ENCODE data around the gene ALDH16A1.

Gene ALDH16A1

DNA sequence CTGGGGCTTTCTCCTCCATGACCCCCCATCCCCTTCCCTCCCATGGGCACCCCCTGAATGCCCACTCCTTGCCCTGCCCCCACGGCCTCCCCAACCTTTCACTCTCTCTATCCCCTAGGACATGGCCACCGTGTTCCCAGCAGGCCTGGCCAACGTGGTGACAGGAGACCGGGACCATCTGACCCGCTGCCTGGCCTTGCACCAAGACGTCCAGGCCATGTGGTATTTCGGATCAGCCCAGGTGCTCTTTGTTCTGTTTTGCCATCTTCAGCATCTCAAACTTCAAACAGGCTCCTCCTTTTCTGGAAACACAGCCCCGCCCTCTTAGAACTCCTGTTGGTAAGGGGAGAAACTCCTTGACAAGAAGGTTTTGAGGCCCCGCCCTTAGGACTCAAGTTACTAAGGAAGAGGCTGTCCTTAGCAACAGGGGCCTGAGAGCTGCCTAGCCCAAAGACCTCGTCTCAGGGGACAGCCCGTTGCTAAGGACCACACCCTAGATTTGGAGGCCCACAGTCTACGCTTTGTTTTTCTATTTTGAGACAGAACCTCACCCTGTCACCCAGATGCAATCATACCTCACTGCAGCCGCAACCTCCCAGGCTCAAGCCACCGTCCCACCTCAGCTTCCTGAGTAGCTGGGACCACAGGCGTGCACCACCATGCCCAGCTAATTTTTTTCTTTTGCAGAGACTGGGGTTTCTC is 15.9 kb downstream of the ALDH16A1 start:
- TF ChIP-seq, protein P1, sequence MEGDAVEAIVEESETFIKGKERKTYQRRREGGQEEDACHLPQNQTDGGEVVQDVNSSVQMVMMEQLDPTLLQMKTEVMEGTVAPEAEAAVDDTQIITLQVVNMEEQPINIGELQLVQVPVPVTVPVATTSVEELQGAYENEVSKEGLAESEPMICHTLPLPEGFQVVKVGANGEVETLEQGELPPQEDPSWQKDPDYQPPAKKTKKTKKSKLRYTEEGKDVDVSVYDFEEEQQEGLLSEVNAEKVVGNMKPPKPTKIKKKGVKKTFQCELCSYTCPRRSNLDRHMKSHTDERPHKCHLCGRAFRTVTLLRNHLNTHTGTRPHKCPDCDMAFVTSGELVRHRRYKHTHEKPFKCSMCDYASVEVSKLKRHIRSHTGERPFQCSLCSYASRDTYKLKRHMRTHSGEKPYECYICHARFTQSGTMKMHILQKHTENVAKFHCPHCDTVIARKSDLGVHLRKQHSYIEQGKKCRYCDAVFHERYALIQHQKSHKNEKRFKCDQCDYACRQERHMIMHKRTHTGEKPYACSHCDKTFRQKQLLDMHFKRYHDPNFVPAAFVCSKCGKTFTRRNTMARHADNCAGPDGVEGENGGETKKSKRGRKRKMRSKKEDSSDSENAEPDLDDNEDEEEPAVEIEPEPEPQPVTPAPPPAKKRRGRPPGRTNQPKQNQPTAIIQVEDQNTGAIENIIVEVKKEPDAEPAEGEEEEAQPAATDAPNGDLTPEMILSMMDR (IDR thresholded peaks at IDR 0.05; ENCODE audit: insufficient read depth, low read length) = no peak
- TF ChIP-seq, protein P2, sequence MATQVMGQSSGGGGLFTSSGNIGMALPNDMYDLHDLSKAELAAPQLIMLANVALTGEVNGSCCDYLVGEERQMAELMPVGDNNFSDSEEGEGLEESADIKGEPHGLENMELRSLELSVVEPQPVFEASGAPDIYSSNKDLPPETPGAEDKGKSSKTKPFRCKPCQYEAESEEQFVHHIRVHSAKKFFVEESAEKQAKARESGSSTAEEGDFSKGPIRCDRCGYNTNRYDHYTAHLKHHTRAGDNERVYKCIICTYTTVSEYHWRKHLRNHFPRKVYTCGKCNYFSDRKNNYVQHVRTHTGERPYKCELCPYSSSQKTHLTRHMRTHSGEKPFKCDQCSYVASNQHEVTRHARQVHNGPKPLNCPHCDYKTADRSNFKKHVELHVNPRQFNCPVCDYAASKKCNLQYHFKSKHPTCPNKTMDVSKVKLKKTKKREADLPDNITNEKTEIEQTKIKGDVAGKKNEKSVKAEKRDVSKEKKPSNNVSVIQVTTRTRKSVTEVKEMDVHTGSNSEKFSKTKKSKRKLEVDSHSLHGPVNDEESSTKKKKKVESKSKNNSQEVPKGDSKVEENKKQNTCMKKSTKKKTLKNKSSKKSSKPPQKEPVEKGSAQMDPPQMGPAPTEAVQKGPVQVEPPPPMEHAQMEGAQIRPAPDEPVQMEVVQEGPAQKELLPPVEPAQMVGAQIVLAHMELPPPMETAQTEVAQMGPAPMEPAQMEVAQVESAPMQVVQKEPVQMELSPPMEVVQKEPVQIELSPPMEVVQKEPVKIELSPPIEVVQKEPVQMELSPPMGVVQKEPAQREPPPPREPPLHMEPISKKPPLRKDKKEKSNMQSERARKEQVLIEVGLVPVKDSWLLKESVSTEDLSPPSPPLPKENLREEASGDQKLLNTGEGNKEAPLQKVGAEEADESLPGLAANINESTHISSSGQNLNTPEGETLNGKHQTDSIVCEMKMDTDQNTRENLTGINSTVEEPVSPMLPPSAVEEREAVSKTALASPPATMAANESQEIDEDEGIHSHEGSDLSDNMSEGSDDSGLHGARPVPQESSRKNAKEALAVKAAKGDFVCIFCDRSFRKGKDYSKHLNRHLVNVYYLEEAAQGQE (IDR thresholded peaks at IDR 0.05; ENCODE audit: insufficient replicate concordance, low read depth) = no peak
- TF ChIP-seq SPI1 (IDR thresholded peaks at IDR 0.05; ENCODE audit: borderline replicate concordance, low read depth) = peak; percentile 47; the same call in 1 of the 2 replicates
- TF ChIP-seq GABPA (IDR thresholded peaks at IDR 0.05; ENCODE audit: low read depth) = no peak
- no peak for TF ChIP-seq POLR2AphosphoS5 (IDR thresholded peaks at IDR 0.05; ENCODE audit: low read depth)
- no peak overlapping the region for H3K27ac ChIP-seq (replicated peaks)
- peak in 1 of 2 experiments; percentile 52 for DNase-seq (ENCODE audit: low read depth in 1 of 2, low spot score in 1 of 2)
- no peak overlapping the region for H3K4me3 ChIP-seq (replicated peaks; ENCODE audit: insufficient read depth, low read length)
- no peaks in the 10 kb centered on the region for H3K27me3 ChIP-seq (ENCODE audit: insufficient read depth, poor library complexity, severe bottlenecking)

DNA sequence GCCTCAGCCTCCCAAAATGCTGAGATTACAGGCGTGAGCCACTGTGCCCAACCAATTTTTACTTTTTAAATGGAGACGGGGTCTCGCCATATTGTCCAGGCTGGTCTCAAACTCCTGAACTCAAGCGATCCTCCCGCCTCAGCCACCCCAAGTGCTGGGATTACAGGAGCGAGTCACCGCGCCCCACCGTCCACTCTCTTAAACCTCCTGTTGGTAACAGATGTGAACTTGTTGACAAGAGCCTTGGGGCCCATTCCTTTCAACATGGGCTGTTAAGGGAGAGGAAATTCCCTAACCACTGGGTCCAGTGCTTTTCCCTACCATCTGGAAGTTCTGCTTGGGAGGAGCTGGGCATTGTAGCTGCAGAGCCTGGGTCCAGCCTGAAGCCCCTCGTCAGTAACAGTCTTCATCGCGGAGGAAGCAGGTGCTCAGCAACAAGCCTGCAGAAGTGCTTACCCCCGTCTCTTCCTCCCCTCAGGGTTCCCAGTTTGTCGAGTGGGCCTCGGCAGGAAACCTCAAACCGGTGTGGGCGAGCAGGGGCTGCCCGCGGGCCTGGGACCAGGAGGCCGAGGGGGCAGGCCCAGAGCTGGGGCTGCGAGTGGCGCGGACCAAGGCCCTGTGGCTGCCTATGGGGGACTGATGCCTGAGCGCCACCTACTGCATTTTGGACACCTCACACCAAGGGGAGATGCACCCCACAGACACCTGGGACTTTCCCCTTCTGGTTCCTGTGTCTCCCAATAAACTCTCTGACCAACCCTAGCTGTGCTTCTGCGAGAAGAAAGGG is 17.0 kb downstream of the ALDH16A1 start:
- H3K27ac ChIP-seq (replicated peaks) = no peak overlapping the region

DNA sequence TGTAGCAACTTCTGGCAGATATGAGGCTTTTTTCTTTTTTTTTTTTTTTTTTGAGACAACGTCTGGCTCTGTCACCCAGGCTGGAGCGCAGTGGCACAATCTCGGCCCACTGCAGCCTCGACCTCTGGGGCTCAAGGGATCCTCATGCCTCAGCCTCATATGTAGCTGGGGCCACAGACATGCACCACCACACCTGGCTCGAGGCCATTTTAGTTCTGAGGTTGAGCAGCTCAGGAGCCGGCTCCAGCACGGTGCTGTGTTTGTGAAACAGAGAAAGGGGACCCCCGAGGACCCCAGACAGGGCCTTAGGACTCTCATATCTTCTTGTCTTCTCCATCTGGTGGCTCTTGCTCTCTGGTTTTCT is 17.6 kb downstream of the ALDH16A1 start:
- H3K4me3 ChIP-seq (replicated peaks; ENCODE audit: insufficient read depth, low read length) = no peak overlapping the region
- no peaks in the 10 kb centered on the region for H3K27me3 ChIP-seq (ENCODE audit: insufficient read depth, poor library complexity, severe bottlenecking)
- TF ChIP-seq, protein P1 (IDR thresholded peaks at IDR 0.05; ENCODE audit: insufficient read depth, low read length) = no peak
- TF ChIP-seq, protein P2 (IDR thresholded peaks at IDR 0.05; ENCODE audit: insufficient replicate concordance, low read depth) = no peak
- no peak for TF ChIP-seq GABPA (IDR thresholded peaks at IDR 0.05; ENCODE audit: low read depth)
- TF ChIP-seq POLR2AphosphoS5 (IDR thresholded peaks at IDR 0.05; ENCODE audit: low read depth) = no peak
- no peak for TF ChIP-seq SPI1 (IDR thresholded peaks at IDR 0.05; ENCODE audit: borderline replicate concordance, low read depth)
- no peak overlapping the region for H3K27ac ChIP-seq (replicated peaks)
- no peak for DNase-seq (ENCODE audit: low read depth in 1 of 2, low spot score in 1 of 2)

More for the DNA sequence above, 17.0 kb downstream of the ALDH16A1 start:
- TF ChIP-seq, protein P1 (IDR thresholded peaks at IDR 0.05; ENCODE audit: insufficient read depth, low read length) = no peak
- TF ChIP-seq, protein P2 (IDR thresholded peaks at IDR 0.05; ENCODE audit: insufficient replicate concordance, low read depth) = no peak
- TF ChIP-seq SPI1 (IDR thresholded peaks at IDR 0.05; ENCODE audit: borderline replicate concordance, low read depth) (no peak), GABPA (IDR thresholded peaks at IDR 0.05; ENCODE audit: low read depth) (no peak), POLR2AphosphoS5 (IDR thresholded peaks at IDR 0.05; ENCODE audit: low read depth) (no peak)
- Histone ChIP-seq H3K27me3 (ENCODE audit: insufficient read depth, poor library complexity, severe bottlenecking) (no peaks in the 10 kb centered on the region), H3K4me3 (replicated peaks; ENCODE audit: insufficient read depth, low read length) (no peak overlapping the region)
- DNase-seq (ENCODE audit: low read depth in 1 of 2, low spot score in 1 of 2) = peak in 1 of 2 experiments; percentile 54

Measured in HL-60 (cell line).